ENCODE results near the gene BAHCC1.

DNA sequence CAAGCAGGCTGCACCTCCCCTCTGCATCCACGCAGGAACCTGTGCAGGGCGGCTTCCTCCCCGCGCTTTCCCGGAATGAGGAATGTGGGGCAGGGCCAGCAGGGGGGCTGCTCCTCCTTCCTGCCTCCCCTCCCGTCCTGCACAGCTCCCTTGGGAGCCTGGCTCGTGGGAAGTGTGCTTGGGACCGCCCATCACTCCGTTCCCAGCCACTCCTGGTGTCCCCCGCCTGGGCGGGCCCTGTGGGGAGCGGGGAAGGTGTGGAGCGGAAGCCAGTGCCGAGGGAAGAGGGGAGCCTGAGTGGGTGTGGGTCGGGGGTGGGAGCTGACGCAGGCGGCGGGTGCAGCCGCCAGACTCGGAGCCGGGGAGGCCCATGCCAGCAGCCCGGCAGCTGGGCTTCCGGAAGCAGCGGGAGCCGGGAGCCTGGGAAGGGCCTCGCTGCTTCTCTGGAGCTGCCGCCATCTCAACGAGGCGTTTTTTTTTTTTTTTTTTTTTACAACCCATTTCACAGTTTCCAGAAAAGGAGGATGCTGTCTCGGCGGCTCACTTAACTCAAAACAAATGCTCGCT is 24.1 kb downstream of the BAHCC1 start:
- TF ChIP-seq EP300 (IDR thresholded peaks at IDR 0.05; ENCODE audit: borderline replicate concordance), result peak; percentile 21; the same call in 1 of the 2 replicates
- TF ChIP-seq, protein P1, sequence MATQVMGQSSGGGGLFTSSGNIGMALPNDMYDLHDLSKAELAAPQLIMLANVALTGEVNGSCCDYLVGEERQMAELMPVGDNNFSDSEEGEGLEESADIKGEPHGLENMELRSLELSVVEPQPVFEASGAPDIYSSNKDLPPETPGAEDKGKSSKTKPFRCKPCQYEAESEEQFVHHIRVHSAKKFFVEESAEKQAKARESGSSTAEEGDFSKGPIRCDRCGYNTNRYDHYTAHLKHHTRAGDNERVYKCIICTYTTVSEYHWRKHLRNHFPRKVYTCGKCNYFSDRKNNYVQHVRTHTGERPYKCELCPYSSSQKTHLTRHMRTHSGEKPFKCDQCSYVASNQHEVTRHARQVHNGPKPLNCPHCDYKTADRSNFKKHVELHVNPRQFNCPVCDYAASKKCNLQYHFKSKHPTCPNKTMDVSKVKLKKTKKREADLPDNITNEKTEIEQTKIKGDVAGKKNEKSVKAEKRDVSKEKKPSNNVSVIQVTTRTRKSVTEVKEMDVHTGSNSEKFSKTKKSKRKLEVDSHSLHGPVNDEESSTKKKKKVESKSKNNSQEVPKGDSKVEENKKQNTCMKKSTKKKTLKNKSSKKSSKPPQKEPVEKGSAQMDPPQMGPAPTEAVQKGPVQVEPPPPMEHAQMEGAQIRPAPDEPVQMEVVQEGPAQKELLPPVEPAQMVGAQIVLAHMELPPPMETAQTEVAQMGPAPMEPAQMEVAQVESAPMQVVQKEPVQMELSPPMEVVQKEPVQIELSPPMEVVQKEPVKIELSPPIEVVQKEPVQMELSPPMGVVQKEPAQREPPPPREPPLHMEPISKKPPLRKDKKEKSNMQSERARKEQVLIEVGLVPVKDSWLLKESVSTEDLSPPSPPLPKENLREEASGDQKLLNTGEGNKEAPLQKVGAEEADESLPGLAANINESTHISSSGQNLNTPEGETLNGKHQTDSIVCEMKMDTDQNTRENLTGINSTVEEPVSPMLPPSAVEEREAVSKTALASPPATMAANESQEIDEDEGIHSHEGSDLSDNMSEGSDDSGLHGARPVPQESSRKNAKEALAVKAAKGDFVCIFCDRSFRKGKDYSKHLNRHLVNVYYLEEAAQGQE (IDR thresholded peaks at IDR 0.05; ENCODE audit: low read depth), result no peak
- TF ChIP-seq RAD21 (IDR thresholded peaks at IDR 0.05; ENCODE audit: low read depth), result no peak; the same call in 1 of the 2 replicates
